ENCODE data around the gene NBPF4.
"Not testable (repeated sequence)": the region's sequence is repeated elsewhere in the genome, so short reads cannot be mapped to it uniquely, and the experiment has no call there.

Gene NBPF4, protein sequence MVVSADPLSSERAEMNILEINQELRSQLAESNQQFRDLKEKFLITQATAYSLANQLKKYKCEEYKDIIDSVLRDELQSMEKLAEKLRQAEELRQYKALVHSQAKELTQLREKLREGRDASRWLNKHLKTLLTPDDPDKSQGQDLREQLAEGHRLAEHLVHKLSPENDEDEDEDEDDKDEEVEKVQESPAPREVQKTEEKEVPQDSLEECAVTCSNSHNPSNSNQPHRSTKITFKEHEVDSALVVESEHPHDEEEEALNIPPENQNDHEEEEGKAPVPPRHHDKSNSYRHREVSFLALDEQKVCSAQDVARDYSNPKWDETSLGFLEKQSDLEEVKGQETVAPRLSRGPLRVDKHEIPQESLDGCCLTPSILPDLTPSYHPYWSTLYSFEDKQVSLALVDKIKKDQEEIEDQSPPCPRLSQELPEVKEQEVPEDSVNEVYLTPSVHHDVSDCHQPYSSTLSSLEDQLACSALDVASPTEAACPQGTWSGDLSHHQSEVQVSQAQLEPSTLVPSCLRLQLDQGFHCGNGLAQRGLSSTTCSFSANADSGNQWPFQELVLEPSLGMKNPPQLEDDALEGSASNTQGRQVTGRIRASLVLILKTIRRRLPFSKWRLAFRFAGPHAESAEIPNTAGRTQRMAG

DNA sequence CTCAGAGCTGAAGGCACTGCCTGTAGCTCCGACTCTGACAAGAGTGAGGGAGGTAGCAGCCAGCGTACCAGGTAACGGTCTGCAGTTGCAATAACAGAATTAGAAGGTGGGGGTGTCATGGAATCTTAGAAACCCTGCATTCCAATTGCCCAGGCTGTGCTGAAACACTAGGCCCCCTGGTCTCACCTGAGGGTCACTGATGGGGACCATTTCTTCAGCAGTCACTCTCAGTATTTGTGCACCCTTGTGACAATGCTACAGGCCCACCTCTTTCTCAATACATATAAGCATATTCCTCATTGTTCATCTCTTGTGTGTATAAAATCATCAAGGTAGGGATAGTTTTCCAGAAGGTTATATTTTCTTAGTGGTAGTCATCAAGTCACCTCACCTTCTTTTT, at the start of gene NBPF4:
NBPF4 (minus strand) TSS at position 101 of the 400 bp plus-strand sequence. CDS start 315 bp downstream, outside the sequence.
- no CpG with 5 or more reads among the region's 3 CpGs for WGBS (ENCODE audit: insufficient coverage, insufficient read length)
- not testable (repeated sequence) for H3K27me3 ChIP-seq (ENCODE audit: control insufficient read depth, insufficient read depth, low read length); DNase-seq (ENCODE audit: low read depth, low spot score); H3K4me1 ChIP-seq (ENCODE audit: control insufficient read depth, insufficient read depth, low read length); H3K36me3 ChIP-seq (ENCODE audit: control insufficient read depth, insufficient read depth, low read length); H3K27ac ChIP-seq (ENCODE audit: low read length); H3K4me3 ChIP-seq (ENCODE audit: low read length); H3K9me3 ChIP-seq (ENCODE audit: control insufficient read depth, insufficient read depth, low read length)

DNA sequence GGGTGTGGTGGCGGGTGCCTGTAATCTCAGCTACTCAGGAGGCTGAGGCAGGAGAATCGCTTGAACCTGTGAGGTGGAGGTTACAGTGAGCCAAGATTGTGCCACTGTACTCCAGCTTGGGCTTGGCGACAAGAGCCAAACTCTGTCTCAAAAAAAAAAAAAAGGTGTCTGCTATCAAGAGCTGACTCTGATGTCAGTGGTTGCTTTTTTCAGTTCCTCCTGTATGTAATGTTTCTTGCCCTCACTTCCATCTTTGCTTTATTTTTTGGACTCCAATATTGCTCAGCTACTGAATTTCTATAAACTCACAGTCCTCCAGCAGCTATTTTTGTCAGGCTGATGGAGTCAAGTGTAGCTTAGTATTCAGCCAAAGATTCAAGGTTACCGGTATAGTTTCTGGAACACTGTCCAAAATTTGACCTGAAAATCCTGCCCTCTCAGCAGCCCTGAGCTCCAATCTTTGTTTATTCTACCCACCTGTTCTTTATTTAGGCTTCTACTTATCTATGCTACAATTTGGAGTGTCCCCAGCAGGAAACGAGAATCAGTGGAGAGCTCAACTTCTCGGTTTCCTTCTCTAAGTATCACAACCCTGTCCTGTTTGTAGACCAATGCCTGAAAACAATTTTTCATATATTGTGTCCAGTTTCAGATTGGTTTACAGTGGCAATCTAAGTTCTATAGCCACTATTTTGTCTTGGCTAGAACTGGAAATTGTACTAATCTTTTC, 38.8 kb upstream of the NBPF4 start:
- H3K27me3 ChIP-seq (ENCODE audit: control insufficient read depth, insufficient read depth, low read length); H3K4me3 ChIP-seq (ENCODE audit: low read length); H3K4me1 ChIP-seq (ENCODE audit: control insufficient read depth, insufficient read depth, low read length); H3K27ac ChIP-seq (ENCODE audit: low read length); H3K36me3 ChIP-seq (ENCODE audit: control insufficient read depth, insufficient read depth, low read length); H3K9me3 ChIP-seq (ENCODE audit: control insufficient read depth, insufficient read depth, low read length); DNase-seq (ENCODE audit: low read depth, low spot score): not testable (repeated sequence)
- WGBS (ENCODE audit: insufficient coverage, insufficient read length), result no CpG with 5 or more reads among the region's 6 CpGs

DNA sequence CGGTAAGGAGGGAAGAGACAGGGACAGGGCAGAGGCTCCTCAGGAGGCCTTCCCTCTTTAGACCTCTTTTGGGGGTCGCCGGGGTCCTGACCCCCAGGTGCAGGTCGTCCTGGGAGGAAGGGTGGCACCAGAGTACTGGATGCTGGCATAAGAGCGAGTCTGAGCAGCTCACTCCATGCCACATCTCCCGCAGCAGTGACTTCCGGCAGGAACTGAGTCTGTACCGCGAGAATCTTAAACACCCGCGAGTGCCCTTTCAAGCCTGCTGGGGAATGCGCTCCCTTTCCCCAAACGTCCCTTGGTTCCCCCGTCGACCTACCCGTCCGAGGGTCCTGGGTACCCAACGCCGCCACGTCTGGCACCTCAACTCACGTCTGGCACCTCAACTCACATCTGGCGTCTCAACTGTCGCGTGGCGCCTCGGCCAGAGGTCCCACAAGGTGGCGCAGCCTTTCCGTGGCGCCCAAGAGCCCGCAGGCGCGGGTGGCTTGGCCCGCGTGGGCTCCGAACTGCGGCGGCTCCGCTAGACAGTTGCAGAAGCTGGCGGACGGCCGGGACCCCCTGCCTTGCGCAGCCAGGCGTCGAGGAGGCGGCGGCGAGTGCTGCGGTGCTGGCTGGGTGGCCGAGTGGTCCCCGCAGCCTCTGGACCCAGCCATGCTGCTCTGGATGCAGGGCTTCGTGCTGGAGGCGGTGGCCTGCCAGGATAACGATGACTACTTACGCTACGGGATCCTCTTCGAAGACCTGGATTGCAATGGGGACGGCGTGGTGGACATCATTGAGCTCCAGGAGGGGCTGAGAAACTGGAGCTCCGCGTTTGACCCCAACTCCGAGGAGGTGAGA, 28.8 kb upstream of the NBPF4 start:
- H3K4me3 ChIP-seq (ENCODE audit: low read length); DNase-seq (ENCODE audit: low read depth, low spot score); H3K4me1 ChIP-seq (ENCODE audit: control insufficient read depth, insufficient read depth, low read length); H3K27me3 ChIP-seq (ENCODE audit: control insufficient read depth, insufficient read depth, low read length); H3K9me3 ChIP-seq (ENCODE audit: control insufficient read depth, insufficient read depth, low read length); H3K36me3 ChIP-seq (ENCODE audit: control insufficient read depth, insufficient read depth, low read length); H3K27ac ChIP-seq (ENCODE audit: low read length): not testable (repeated sequence)
- WGBS (ENCODE audit: insufficient coverage, insufficient read length), result no CpG with 5 or more reads among the region's 61 CpGs

DNA sequence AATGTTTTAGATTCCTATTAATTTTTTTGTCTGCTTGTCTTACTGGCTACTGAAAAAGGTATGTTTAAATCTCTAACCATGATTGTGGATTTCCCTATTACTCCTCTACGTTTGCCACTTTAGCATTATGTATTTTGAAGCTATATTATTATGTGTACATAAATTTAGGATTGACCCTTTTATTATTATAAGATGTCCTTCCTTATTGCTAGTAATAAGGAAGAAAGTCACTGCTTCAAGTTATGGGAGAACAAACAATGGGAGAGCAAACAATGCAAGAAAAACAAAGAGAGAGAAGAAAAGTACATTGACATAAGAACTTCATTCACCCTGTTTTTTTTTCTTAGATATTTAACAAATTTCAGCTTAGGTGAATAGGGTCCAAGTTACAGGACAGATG, 23.2 kb upstream of the NBPF4 start:
- H3K9me3 ChIP-seq (ENCODE audit: control insufficient read depth, insufficient read depth, low read length); DNase-seq (ENCODE audit: low read depth, low spot score); H3K27ac ChIP-seq (ENCODE audit: low read length); H3K36me3 ChIP-seq (ENCODE audit: control insufficient read depth, insufficient read depth, low read length); H3K4me3 ChIP-seq (ENCODE audit: low read length); H3K27me3 ChIP-seq (ENCODE audit: control insufficient read depth, insufficient read depth, low read length); H3K4me1 ChIP-seq (ENCODE audit: control insufficient read depth, insufficient read depth, low read length): not testable (repeated sequence)
- no CpG with 5 or more reads among the region's 1 CpG for WGBS (ENCODE audit: insufficient coverage, insufficient read length)

DNA sequence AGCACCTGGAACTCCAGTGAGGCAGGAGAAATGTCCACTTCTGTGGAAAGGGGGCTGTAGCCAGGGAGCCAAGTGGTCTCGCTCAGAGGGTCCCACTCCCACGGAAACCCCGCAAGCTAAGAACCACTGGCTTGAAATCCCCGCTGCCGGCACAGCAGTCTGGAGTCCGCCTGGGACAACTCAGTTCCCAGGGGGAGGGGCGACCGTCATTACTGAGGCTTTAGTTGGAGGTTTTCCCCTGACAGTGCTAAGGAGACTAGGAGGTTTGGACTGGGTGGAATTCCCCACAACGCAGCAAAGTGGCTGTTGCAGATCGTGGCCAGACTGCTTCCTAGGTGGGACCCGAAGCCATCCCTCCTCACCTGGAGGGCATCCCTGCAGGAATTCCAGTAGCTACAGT, 18.1 kb upstream of the NBPF4 start:
- H3K27ac ChIP-seq (ENCODE audit: low read length); H3K9me3 ChIP-seq (ENCODE audit: control insufficient read depth, insufficient read depth, low read length); DNase-seq (ENCODE audit: low read depth, low spot score); H3K36me3 ChIP-seq (ENCODE audit: control insufficient read depth, insufficient read depth, low read length); H3K27me3 ChIP-seq (ENCODE audit: control insufficient read depth, insufficient read depth, low read length); H3K4me3 ChIP-seq (ENCODE audit: low read length); H3K4me1 ChIP-seq (ENCODE audit: control insufficient read depth, insufficient read depth, low read length): not testable (repeated sequence)
- WGBS (ENCODE audit: insufficient coverage, insufficient read length), result no CpG with 5 or more reads among the region's 11 CpGs

DNA sequence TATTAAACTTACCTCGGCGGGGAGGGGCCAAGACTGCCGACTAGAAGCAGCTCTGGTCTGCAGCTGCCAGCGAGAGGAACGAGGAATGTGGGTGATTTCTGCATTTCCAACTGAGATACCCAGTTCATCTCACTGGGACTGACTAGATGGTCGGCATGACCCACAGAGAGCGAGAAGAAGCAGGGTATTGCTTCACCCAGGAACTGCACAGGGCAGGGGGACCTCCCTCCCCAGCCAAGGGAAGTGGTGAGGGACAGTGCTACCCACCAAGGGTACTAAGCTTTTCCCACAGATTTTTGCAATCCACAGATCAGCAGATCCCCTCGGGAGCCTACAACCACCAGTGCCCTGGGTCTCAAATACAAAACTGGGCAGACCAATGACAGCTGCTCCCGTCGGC, 17.6 kb upstream of the NBPF4 start:
- H3K27ac ChIP-seq (ENCODE audit: low read length), result not testable (repeated sequence)
- WGBS (ENCODE audit: insufficient coverage, insufficient read length), result no CpG with 5 or more reads among the region's 10 CpGs

DNA sequence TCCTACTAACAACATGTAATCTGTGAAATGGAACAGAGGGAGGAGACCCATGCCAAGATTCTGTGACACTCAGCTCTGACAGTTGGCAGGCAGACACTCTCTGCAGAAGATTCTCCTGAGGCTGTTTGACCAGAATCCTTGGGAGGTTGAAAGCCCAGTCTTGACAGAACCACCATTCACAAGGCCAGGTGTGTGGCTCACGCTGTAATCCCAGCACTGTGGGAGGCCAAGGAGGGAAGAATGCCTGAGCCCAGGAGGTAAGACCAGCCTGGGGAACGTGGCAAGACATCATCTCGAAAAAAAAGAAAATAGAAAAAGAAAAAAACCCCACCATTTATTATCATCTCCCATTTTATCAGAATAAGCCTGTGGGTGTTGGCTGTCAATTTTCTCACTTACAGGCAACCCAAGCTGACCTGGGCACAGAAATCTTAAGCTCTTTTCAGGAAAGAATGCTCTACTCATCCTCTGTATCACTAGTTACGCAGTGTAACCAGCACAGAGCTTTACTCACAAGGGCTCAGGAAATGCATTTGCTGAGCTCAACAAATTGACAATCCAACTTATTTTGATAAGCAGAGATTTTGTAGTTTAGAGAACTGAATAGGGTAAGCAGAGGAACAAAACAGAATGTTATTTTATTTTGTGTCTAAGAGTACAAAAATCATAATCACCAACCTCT, 16.8 kb upstream of the NBPF4 start:
- WGBS (ENCODE audit: insufficient coverage, insufficient read length), result no CpG with 5 or more reads among the region's 4 CpGs
- H3K27ac ChIP-seq (ENCODE audit: low read length); H3K4me3 ChIP-seq (ENCODE audit: low read length); DNase-seq (ENCODE audit: low read depth, low spot score); H3K4me1 ChIP-seq (ENCODE audit: control insufficient read depth, insufficient read depth, low read length); H3K9me3 ChIP-seq (ENCODE audit: control insufficient read depth, insufficient read depth, low read length); H3K27me3 ChIP-seq (ENCODE audit: control insufficient read depth, insufficient read depth, low read length); H3K36me3 ChIP-seq (ENCODE audit: control insufficient read depth, insufficient read depth, low read length): not testable (repeated sequence)

More for the DNA sequence above, 17.6 kb upstream of the NBPF4 start:
- not testable (repeated sequence) for DNase-seq (ENCODE audit: low read depth, low spot score); H3K4me3 ChIP-seq (ENCODE audit: low read length); H3K9me3 ChIP-seq (ENCODE audit: control insufficient read depth, insufficient read depth, low read length); H3K36me3 ChIP-seq (ENCODE audit: control insufficient read depth, insufficient read depth, low read length); H3K27me3 ChIP-seq (ENCODE audit: control insufficient read depth, insufficient read depth, low read length); H3K4me1 ChIP-seq (ENCODE audit: control insufficient read depth, insufficient read depth, low read length)

DNA sequence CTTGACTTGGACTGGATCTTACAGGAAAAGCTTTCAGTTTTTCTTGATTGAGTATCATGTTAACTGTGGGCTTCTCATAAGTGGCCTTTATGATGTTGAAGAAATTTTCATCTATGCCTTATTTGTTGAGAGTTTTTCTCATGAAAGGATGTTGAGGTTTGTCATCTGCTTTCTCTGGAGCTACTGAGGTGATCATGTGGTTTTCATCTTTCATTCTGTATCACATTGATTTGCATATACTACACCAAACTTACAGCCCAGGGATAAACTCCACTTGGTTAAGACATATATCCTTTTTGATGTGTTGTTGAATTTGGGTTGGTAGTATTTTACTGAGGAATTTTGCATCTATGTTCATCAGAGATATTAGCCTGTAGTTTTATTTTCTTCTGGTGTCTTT, 11.6 kb upstream of the NBPF4 start:
- H3K36me3 ChIP-seq (ENCODE audit: control insufficient read depth, insufficient read depth, low read length); H3K4me3 ChIP-seq (ENCODE audit: low read length); DNase-seq (ENCODE audit: low read depth, low spot score); H3K27ac ChIP-seq (ENCODE audit: low read length); H3K4me1 ChIP-seq (ENCODE audit: control insufficient read depth, insufficient read depth, low read length); H3K27me3 ChIP-seq (ENCODE audit: control insufficient read depth, insufficient read depth, low read length); H3K9me3 ChIP-seq (ENCODE audit: control insufficient read depth, insufficient read depth, low read length): not testable (repeated sequence)

DNA sequence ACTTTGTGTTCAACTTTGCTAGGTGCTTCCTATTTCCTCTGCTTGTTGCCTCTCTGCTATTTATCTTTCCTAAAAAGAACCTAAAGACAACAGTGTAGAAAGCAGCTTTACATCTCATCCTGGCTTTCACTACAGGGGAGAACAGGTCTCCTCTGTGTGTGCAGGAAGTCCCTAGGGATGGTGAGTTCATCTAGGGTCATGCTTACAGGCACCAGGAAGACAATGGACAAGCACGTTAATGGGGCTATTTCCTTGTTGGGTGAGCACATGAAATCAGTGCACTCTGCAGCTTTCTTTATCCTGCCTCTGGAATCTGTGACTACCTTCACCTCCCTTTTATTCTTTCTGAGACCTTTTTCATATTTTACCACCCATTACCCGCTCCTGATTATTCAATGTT, 4.5 kb downstream of the NBPF4 start:
- not testable (repeated sequence) for H3K4me3 ChIP-seq (ENCODE audit: low read length); H3K27ac ChIP-seq (ENCODE audit: low read length); H3K4me1 ChIP-seq (ENCODE audit: control insufficient read depth, insufficient read depth, low read length); DNase-seq (ENCODE audit: low read depth, low spot score); H3K27me3 ChIP-seq (ENCODE audit: control insufficient read depth, insufficient read depth, low read length); H3K9me3 ChIP-seq (ENCODE audit: control insufficient read depth, insufficient read depth, low read length); H3K36me3 ChIP-seq (ENCODE audit: control insufficient read depth, insufficient read depth, low read length)
- WGBS (ENCODE audit: insufficient coverage, insufficient read length), result no CpG with 5 or more reads among the region's 2 CpGs

DNA sequence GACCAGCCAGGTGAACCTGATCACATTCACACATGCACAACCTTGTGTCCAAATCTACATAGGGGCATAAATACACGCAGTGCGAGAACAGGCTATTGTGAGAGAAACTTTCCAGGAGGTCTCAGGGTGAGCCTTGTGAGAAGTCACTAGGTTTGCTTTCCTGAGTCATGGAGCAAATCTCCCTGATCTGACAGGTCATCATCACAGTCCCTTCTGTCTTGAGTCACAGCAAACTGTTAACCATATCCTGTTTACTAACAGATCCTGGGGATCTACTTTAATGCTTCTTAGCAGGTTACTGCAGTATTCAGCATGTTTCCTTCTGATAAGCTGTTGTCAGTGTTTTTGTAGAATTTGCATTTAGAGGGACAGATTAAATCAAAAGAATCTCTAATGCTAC, 8.6 kb downstream of the NBPF4 start:
- H3K4me1 ChIP-seq (ENCODE audit: control insufficient read depth, insufficient read depth, low read length); H3K4me3 ChIP-seq (ENCODE audit: low read length); H3K9me3 ChIP-seq (ENCODE audit: control insufficient read depth, insufficient read depth, low read length); H3K27ac ChIP-seq (ENCODE audit: low read length); H3K27me3 ChIP-seq (ENCODE audit: control insufficient read depth, insufficient read depth, low read length); DNase-seq (ENCODE audit: low read depth, low spot score); H3K36me3 ChIP-seq (ENCODE audit: control insufficient read depth, insufficient read depth, low read length): not testable (repeated sequence)
- no CpG with 5 or more reads among the region's 2 CpGs for WGBS (ENCODE audit: insufficient coverage, insufficient read length)
